ENCODE results near the gene POLA1.

POLA1 gene

GRCh38 chrX:25016361-25016671, 322.6 kb downstream of the POLA1 start:
- no peaks in the 10 kb centered on the region for H3K9me3 ChIP-seq (ENCODE audit: control insufficient read depth, insufficient read depth, low read depth, low read length)
- ChIA-PET POLR2A (no interaction called here), CTCF (no interaction called here)
- TF ChIP-seq ZEB2 (tag by site-specific recombination; IDR thresholded peaks at IDR 0.05) (no peak), TRIM28 (IDR thresholded peaks at IDR 0.05; ENCODE audit: borderline replicate concordance, low read length) (no peak), KLF9 (tag by site-specific recombination; IDR thresholded peaks at IDR 0.05; ENCODE audit: low read depth) (no peak), ZNF548 (tag by site-specific recombination; IDR thresholded peaks at IDR 0.05) (no peak), ZNF76 (tag by site-specific recombination; IDR thresholded peaks at IDR 0.05; ENCODE audit: borderline replicate concordance, low read depth) (no peak), ZNF776 (tag by site-specific recombination; IDR thresholded peaks at IDR 0.05; ENCODE audit: borderline replicate concordance) (no peak), ZNF692 (tag by site-specific recombination; IDR thresholded peaks at IDR 0.05) (no peak), GLI2 (tag by site-specific recombination; IDR thresholded peaks at IDR 0.05; ENCODE audit: borderline replicate concordance, low read depth) (no peak), ZNF610 (tag by site-specific recombination; IDR thresholded peaks at IDR 0.05; ENCODE audit: borderline replicate concordance) (no peak)
- TF ChIP-seq, protein P1, sequence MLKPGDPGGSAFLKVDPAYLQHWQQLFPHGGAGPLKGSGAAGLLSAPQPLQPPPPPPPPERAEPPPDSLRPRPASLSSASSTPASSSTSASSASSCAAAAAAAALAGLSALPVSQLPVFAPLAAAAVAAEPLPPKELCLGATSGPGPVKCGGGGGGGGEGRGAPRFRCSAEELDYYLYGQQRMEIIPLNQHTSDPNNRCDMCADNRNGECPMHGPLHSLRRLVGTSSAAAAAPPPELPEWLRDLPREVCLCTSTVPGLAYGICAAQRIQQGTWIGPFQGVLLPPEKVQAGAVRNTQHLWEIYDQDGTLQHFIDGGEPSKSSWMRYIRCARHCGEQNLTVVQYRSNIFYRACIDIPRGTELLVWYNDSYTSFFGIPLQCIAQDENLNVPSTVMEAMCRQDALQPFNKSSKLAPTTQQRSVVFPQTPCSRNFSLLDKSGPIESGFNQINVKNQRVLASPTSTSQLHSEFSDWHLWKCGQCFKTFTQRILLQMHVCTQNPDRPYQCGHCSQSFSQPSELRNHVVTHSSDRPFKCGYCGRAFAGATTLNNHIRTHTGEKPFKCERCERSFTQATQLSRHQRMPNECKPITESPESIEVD (tag by site-specific recombination; IDR thresholded peaks at IDR 0.05): no peak
- TF ChIP-seq, protein P2, sequence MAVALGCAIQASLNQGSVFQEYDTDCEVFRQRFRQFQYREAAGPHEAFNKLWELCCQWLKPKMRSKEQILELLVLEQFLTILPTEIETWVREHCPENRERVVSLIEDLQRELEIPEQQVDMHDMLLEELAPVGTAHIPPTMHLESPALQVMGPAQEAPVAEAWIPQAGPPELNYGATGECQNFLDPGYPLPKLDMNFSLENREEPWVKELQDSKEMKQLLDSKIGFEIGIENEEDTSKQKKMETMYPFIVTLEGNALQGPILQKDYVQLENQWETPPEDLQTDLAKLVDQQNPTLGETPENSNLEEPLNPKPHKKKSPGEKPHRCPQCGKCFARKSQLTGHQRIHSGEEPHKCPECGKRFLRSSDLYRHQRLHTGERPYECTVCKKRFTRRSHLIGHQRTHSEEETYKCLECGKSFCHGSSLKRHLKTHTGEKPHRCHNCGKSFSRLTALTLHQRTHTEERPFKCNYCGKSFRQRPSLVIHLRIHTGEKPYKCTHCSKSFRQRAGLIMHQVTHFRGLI (tag by site-specific recombination; IDR thresholded peaks at IDR 0.05): no peak
- H3K4me1 ChIP-seq (ENCODE audit: control insufficient read depth, insufficient read depth, low read length): peaks cover 16% of the 10 kb centered on the region
- no peak overlapping the region for H3K27ac ChIP-seq (ENCODE audit: extremely low read depth, low read depth, low read length)
- H3K36me3 ChIP-seq (ENCODE audit: control insufficient read depth in 2 of 2, insufficient read depth in 1 of 2, low read length in 2 of 2): no peaks in the 10 kb centered on the region
- H3K4me3 ChIP-seq (ENCODE audit: low read depth, low read length): no peak overlapping the region

DNA sequence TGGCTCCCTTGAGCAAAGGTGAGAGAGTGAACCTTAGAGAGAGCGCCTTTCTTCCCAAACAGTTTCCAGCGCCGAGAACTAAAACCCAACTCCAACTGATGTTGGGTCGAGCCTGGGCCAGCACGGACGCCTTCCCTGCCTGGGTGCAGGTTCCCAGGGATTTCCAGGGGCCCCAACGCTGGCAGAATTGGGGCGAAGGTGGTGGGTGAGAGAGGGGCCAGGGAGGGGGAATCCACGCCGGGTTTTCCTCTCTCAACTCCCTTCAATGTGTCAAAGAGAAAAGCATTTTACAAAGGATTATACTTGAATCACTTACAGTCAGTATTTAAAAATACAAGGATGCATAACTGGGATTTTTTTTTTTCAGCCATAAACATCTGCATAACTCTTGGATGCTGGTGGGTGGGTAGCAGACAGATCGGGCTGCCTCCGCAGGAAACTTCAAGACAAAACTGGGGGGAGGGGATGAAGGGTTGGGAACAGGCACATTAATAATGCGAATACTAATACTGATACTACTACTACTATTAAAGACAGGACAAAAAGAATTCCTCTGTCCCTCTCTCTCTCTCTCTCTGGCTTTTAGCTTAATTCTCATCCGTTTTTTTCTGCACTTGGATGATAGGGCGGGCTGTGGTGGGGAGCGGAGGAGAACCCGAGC, 323.4 kb downstream of the POLA1 start:
- TF ChIP-seq ZNF792 (tag by site-specific recombination; IDR thresholded peaks at IDR 0.05) (no peak), ZIC2 (tag by site-specific recombination; IDR thresholded peaks at IDR 0.05) (no peak), ZNF202 (tag by site-specific recombination; IDR thresholded peaks at IDR 0.05; ENCODE audit: borderline replicate concordance) (no peak), ZNF544 (tag by site-specific recombination; IDR thresholded peaks at IDR 0.05) (no peak), PRDM4 (tag by site-specific recombination; IDR thresholded peaks at IDR 0.05) (no peak), ZNF112 (tag by site-specific recombination; IDR thresholded peaks at IDR 0.05) (no peak)
- POLR2A ChIA-PET: no interaction called here
- Histone ChIP-seq H3K27ac (ENCODE audit: extremely low read depth, low read depth, low read length) (no peak overlapping the region), H3K9me3 (ENCODE audit: control insufficient read depth, insufficient read depth, low read depth, low read length) (no peaks in the 10 kb centered on the region), H3K4me3 (ENCODE audit: low read depth, low read length) (no peak overlapping the region), H3K4me1 (ENCODE audit: control insufficient read depth, insufficient read depth, low read length) (peaks cover 16% of the 10 kb centered on the region), H3K36me3 (ENCODE audit: control insufficient read depth in 2 of 2, insufficient read depth in 1 of 2, low read length in 2 of 2) (no peaks in the 10 kb centered on the region)
- CTCF ChIA-PET: no interaction called here
